ENCODE results near the gene SFXN4. TPM values are rescaled to one million over a fixed set of nuclear protein-coding genes. Genes with fewer than 3 reads are reported as not detected.
A peak's percentile ranks its signal among the peaks of the same experiment; 100 is the strongest.
"Not testable (repeated sequence)": the region's sequence is repeated elsewhere in the genome, so short reads cannot be mapped to it uniquely, and the experiment has no call there.

The SFXN4 gene
- total RNA-seq, 1 experiment from 2014 or later, result 45.3 TPM

GRCh38 chr10:119107106-119107505 is 58.4 kb downstream of the SFXN4 start:
- H3K4me3 ChIP-seq (ENCODE audit: low read depth, low read length); H3K27me3 Mint-ChIP-seq (ENCODE audit: insufficient read depth, unreplicated experiment); H3K36me3 ChIP-seq (ENCODE audit: control insufficient read depth, insufficient read depth, low read length); H3K4me1 Mint-ChIP-seq (ENCODE audit: low read depth, unreplicated experiment); CTCF ChIA-PET; H3K9me3 ChIP-seq; DNase-seq; H3K9me3 Mint-ChIP-seq (ENCODE audit: unreplicated experiment); POLR2A ChIA-PET; H3K27me3 ChIP-seq (replicated peaks; ENCODE audit: control insufficient read depth, insufficient read depth, low read length); H3K4me3 Mint-ChIP-seq (ENCODE audit: unreplicated experiment); H3K27ac Mint-ChIP-seq (ENCODE audit: unreplicated experiment); BruUV-seq (replicated peaks); intact Hi-C loops (cut with micrococcal nuclease; ENCODE audit: unreplicated experiment): not testable (repeated sequence)
- 0 out of 2 replicates have a peak, but pooled peaks cover 12% of the 10 kb centered on the region for H3K4me1 ChIP-seq
- peaks cover 44% of the 10 kb centered on the region for H3K36me3 Mint-ChIP-seq (ENCODE audit: insufficient read depth, unreplicated experiment)

GRCh38 chr10:119105899-119106298 is 59.6 kb downstream of the SFXN4 start:
- H3K9me3 Mint-ChIP-seq (ENCODE audit: unreplicated experiment); H3K4me3 Mint-ChIP-seq (ENCODE audit: unreplicated experiment); BruUV-seq (replicated peaks); H3K4me3 ChIP-seq (ENCODE audit: low read depth, low read length); H3K27me3 Mint-ChIP-seq (ENCODE audit: insufficient read depth, unreplicated experiment); POLR2A ChIA-PET; DNase-seq; CTCF ChIA-PET; H3K9me3 ChIP-seq; intact Hi-C loops (cut with micrococcal nuclease; ENCODE audit: unreplicated experiment); H3K27me3 ChIP-seq (replicated peaks; ENCODE audit: control insufficient read depth, insufficient read depth, low read length); H3K27ac Mint-ChIP-seq (ENCODE audit: unreplicated experiment); H3K36me3 ChIP-seq (ENCODE audit: control insufficient read depth, insufficient read depth, low read length): not testable (repeated sequence)
- peaks cover 36% of the 10 kb centered on the region for H3K36me3 Mint-ChIP-seq (ENCODE audit: insufficient read depth, unreplicated experiment)
- H3K4me1 ChIP-seq, result 0 out of 2 replicates have a peak, but pooled peaks cover 12% of the 10 kb centered on the region
- H3K4me1 Mint-ChIP-seq (ENCODE audit: low read depth, unreplicated experiment), result peaks cover 15% of the 10 kb centered on the region

- intact Hi-C loops (cut with micrococcal nuclease; ENCODE audit: unreplicated experiment), result no loop called here
Observed at GRCh38 chr10:119105155-119105554, 60.4 kb downstream of the SFXN4 start.

More at GRCh38 chr10:119105155-119105554, 60.4 kb downstream of the SFXN4 start:
- Histone ChIP-seq H3K9me3 (no peaks in the 10 kb centered on the region), H3K4me3 (ENCODE audit: low read depth, low read length) (peak overlapping the region; percentile 89), H3K4me1 (0 out of 2 replicates have a peak, but pooled peaks cover 12% of the 10 kb centered on the region), H3K27me3 (replicated peaks; ENCODE audit: control insufficient read depth, insufficient read depth, low read length) (no peaks in the 10 kb centered on the region), H3K36me3 (ENCODE audit: control insufficient read depth, insufficient read depth, low read length) (no peaks in the 10 kb centered on the region)
- no peaks in the 10 kb centered on the region for H3K9me3 Mint-ChIP-seq (ENCODE audit: unreplicated experiment)
- no peak overlapping the region for H3K27ac Mint-ChIP-seq (ENCODE audit: unreplicated experiment)
- H3K36me3 Mint-ChIP-seq (ENCODE audit: insufficient read depth, unreplicated experiment), result peaks cover 29% of the 10 kb centered on the region
- TSS peak; percentile 55 for BruUV-seq (replicated peaks)
- peaks cover 15% of the 10 kb centered on the region for H3K4me1 Mint-ChIP-seq (ENCODE audit: low read depth, unreplicated experiment)
- ChIA-PET CTCF (no interaction called here), POLR2A (interaction anchor here (0.6 kb wide), 1 partner anchor 9 kb away, joined by 3 read pairs; no protein-coding TSS in a partner anchor)
- no peak for TF ChIP-seq CTCF (IDR thresholded peaks at IDR 0.05; ENCODE audit: insufficient read depth in 1 of 2, low read depth in 1 of 2, low read length in 1 of 2, severe bottlenecking in 1 of 2, unreplicated experiment in 1 of 2)
- DNase-seq, result no peak
- no peaks in the 10 kb centered on the region for H3K27me3 Mint-ChIP-seq (ENCODE audit: insufficient read depth, unreplicated experiment)
- peak overlapping the region; percentile 62 for H3K4me3 Mint-ChIP-seq (ENCODE audit: unreplicated experiment)
